SK-N-SH (cell line): ENCODE data around the gene UBAC2. TPM values are rescaled to one million over a fixed set of nuclear protein-coding genes. Genes with fewer than 3 reads are reported as not detected.

ENCODE experiments used
- CTCF ChIA-PET: fragments of 300-600, 350-600 bp; formaldehyde crosslinking; extraction: SDS; loops from one replicate; lab custom pipeline; 2021; lab: Yijun Ruan, JAX
- POLR2A ChIA-PET: fragments of 350-600 bp; sonication (Branson Sonifier 250); formaldehyde crosslinking; extraction: SDS; loops from one replicate; lab custom pipeline; 2020; ENCODE audit warnings: antibody characterized with exemption, inconsistent platforms; lab: Yijun Ruan, JAX
- DNase-seq: peaks from one replicate; pipeline ENCODE4 v3.0.0; 2012
- H2AFZ ChIP-seq: fragments of 200-600 bp; sonication (generic); 2 replicates; pipeline ENCODE4 v1.8.1; 2016; ENCODE audit warnings: antibody characterized with exemption, mild to moderate bottlenecking, low read depth
- H3F3A ChIP-seq: fragments of 200-600 bp; sonication (generic); replicated peaks from 2 replicates; pipeline ENCODE3; 2016; ENCODE audit warnings: antibody characterized with exemption, mild to moderate bottlenecking; ENCODE audit not compliant: insufficient read depth
- H3K27ac ChIP-seq, 2 experiments: fragments of 200-500 bp in 1 of 2; fragments of 200-600 bp in 1 of 2; sonication (Bioruptor generic) in 1 of 2; sonication (generic), shearing (Covaris generic) in 1 of 2; 2 replicates each; pipeline versions ENCODE4 v1.5.1 to v1.6.1; 2014 to 2016; ENCODE audit warnings: low read depth in 2 of 2, inconsistent platforms in 1 of 2, low read length in 1 of 2, mild to moderate bottlenecking in 1 of 2, mixed read lengths in 1 of 2
- H3K27me3 ChIP-seq: fragments of 200-600 bp; sonication (generic), shearing (Covaris generic); 2 replicates; pipeline ENCODE4 v1.6.1; 2016; ENCODE audit warnings: mixed run types; ENCODE audit not compliant: insufficient read depth
- H3K36me3 ChIP-seq, 2 experiments: fragments of 200-500 bp in 1 of 2; fragments of 200-600 bp in 1 of 2; sonication (Bioruptor generic) in 1 of 2; sonication (generic) in 1 of 2; replicated peaks in 1 of 2; 2 replicates each; pipeline versions ENCODE3 to v1.5.1; 2014 to 2016; ENCODE audit warnings: low read length in 1 of 2, mild to moderate bottlenecking in 1 of 2; ENCODE audit not compliant: insufficient read depth in 2 of 2, control insufficient read depth in 1 of 2
- H3K4me1 ChIP-seq, 2 experiments: fragments of 200-500 bp in 1 of 2; fragments of 200-600 bp in 1 of 2; sonication (Bioruptor generic) in 1 of 2; sonication (generic), shearing (Covaris generic) in 1 of 2; 2 replicates each; pipeline versions ENCODE4 v1.5.1 to v1.6.1; 2014 to 2016; ENCODE audit warnings: low read depth in 1 of 2, low read length in 1 of 2, mixed run types in 1 of 2; ENCODE audit not compliant: insufficient read depth in 2 of 2, control insufficient read depth in 1 of 2
- H3K4me2 ChIP-seq: fragments of 200-600 bp; sonication (generic), shearing (Covaris generic); 2 replicates; pipeline ENCODE4 v1.6.1; 2017; ENCODE audit warnings: mixed run types
- H3K4me3 ChIP-seq, 2 experiments: fragments of 200-500 bp in 1 of 2; fragments of 200-600 bp in 1 of 2; sonication (Bioruptor generic) in 1 of 2; sonication (generic), shearing (Covaris generic) in 1 of 2; 2 replicates each; pipeline versions ENCODE4 v1.5.1 to v1.8.1; 2014 to 2016; ENCODE audit warnings: low read depth in 2 of 2, inconsistent platforms in 1 of 2, low read length in 1 of 2, mild to moderate bottlenecking in 1 of 2, mixed read lengths in 1 of 2, moderate library complexity in 1 of 2
- H3K79me2 ChIP-seq: fragments of 200-600 bp; sonication (generic); 2 replicates; pipeline ENCODE4 v1.8.1; 2017; ENCODE audit warnings: mild to moderate bottlenecking; ENCODE audit not compliant: insufficient read depth
- H3K9ac ChIP-seq: fragments of 200-600 bp; sonication (generic); 2 replicates; pipeline ENCODE4 v1.6.1; 2017; ENCODE audit warnings: mixed run types
- H3K9me2 ChIP-seq: fragments of 200-600 bp; sonication (generic); 2 replicates; pipeline ENCODE4 v1.6.1; 2017; ENCODE audit warnings: mixed run types
- H3K9me3 ChIP-seq: fragments of 200-600 bp; sonication (generic); 2 replicates; pipeline ENCODE4 v1.6.1; 2017; ENCODE audit warnings: mixed run types, mild to moderate bottlenecking, moderate library complexity
- H4K20me1 ChIP-seq: fragments of 200-600 bp; sonication (generic); 2 replicates; pipeline ENCODE4 v1.6.1; 2017; ENCODE audit warnings: mild to moderate bottlenecking, mixed run types; ENCODE audit not compliant: insufficient read depth
- CHD2 ChIP-seq: fragments of 150-350 bp; IDR thresholded peaks from 2 replicates; pipeline ENCODE4 v1.6.1; 2018; ENCODE audit warnings: low read length; ENCODE audit not compliant: partially characterized antibody
- FOXM1 ChIP-seq: IDR thresholded peaks from 2 replicates; pipeline ENCODE4 v1.4.0; 2012; ENCODE audit warnings: low read depth, mild to moderate bottlenecking
- GATA2 ChIP-seq: sonication (generic); formaldehyde crosslinking; IDR thresholded peaks from 2 replicates; pipeline ENCODE4 v1.5.0; 2020; ENCODE audit warnings: mild to moderate bottlenecking, missing genetic modification reagents
- JUND ChIP-seq: IDR thresholded peaks from 2 replicates; pipeline ENCODE4 v1.4.0; 2012
- MXI1 ChIP-seq: IDR thresholded peaks from 2 replicates; pipeline ENCODE4 v1.6.1; 2012; ENCODE audit warnings: mild to moderate bottlenecking, low read depth, low read length, improper control_type of control experiment
- NFIC ChIP-seq: IDR thresholded peaks from 2 replicates; pipeline ENCODE4 v1.4.0; 2012; ENCODE audit warnings: borderline replicate concordance
- NRF1 ChIP-seq: IDR thresholded peaks from 2 replicates; pipeline ENCODE4 v1.6.1; 2012; ENCODE audit warnings: low read depth, mild to moderate bottlenecking, low read length
- RCOR1 ChIP-seq: fragments of 150-350 bp; IDR thresholded peaks from 2 replicates; pipeline ENCODE4 v1.6.1; 2017; ENCODE audit warnings: antibody characterized with exemption, low read length
- RXRA ChIP-seq: IDR thresholded peaks from 2 replicates; pipeline ENCODE4 v1.4.0; 2012; ENCODE audit warnings: low read depth, mild to moderate bottlenecking, borderline replicate concordance
- SIN3A ChIP-seq: IDR thresholded peaks from 2 replicates; pipeline ENCODE4 v1.6.1; 2012; ENCODE audit warnings: low read depth, mild to moderate bottlenecking, low read length, moderate library complexity, borderline replicate concordance
- SMC3 ChIP-seq: IDR thresholded peaks from 2 replicates; pipeline ENCODE4 v1.6.1; 2012; ENCODE audit warnings: low read depth, low read length, improper control_type of control experiment
- TEAD4 ChIP-seq: IDR thresholded peaks from 2 replicates; pipeline ENCODE4 v1.4.0; 2012; ENCODE audit warnings: mild to moderate bottlenecking, borderline replicate concordance; ENCODE audit not compliant: insufficient read depth
- WGBS: methylation state at CpG from one replicate; pipeline ENCODE4 v1.1.6; 2017; ENCODE audit warnings: low lambda C conversion rate; 5-methylcytosine and 5-hydroxymethylcytosine counted together
- polyA plus RNA-seq, 3 experiments: library from polyadenylated mRNA; depleted of rRNA; stranded (reverse); fragments of >200 nt; gene quantifications; 2 replicates each; pipeline ENCODE4 v1.2.3, GENCODE V29; 2012
- TF ChIP-seq, protein P1 (sequence below): IDR thresholded peaks from 2 replicates; pipeline ENCODE4 v1.4.0; 2012; ENCODE audit warnings: low read depth
- TF ChIP-seq, protein P2 (sequence below): IDR thresholded peaks from 2 replicates; pipeline ENCODE4 v1.4.0; 2012; ENCODE audit warnings: low read depth, borderline replicate concordance

Gene UBAC2
- polyA plus RNA-seq, 1 of the 3 experiments (the other 2 are of a cell fraction) = 79.0 TPM

DNA sequence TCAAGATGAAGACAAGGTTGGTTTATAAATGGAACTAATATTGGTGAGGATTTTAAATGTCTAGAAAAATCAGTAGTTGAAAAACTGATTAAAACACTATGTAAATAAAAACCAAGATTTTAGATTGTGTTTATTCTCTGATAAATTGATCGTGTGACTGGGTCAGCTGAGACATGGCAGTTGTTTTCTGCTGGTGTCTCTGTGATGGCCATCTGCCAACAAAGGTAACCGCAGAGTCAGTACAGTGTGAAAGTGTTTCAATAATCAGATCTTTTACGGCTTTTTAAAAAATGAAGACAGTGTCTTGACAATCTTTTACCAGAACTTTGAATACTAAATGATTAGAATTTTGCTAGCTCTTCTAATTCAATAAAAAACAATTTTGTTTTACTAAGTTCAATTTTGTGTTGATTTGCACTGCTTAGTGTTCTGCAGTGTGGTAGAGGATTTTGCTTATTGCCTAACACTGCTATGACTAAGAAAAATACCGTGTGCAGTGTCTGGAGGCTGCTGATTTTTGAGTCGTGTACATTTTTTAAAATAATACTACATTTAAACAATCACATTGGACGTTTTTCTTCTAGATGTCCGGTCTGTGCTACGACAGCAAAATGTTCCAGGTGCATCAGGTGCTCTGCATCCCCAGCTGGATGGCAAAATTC is 139.2 kb downstream of the UBAC2 start:
- Histone ChIP-seq H3K4me1 (peaks cover 0 to 2% of the 10 kb centered on the region in 2 experiments; a peak in 1 of 4 replicates), H3K36me3 (peaks cover 14 to 41% of the 10 kb centered on the region in 2 experiments)
- CTCF ChIA-PET = interaction anchor here (1.1 kb wide), 1 partner anchor 70 kb away, joined by 3 read pairs; no protein-coding TSS in a partner anchor

DNA sequence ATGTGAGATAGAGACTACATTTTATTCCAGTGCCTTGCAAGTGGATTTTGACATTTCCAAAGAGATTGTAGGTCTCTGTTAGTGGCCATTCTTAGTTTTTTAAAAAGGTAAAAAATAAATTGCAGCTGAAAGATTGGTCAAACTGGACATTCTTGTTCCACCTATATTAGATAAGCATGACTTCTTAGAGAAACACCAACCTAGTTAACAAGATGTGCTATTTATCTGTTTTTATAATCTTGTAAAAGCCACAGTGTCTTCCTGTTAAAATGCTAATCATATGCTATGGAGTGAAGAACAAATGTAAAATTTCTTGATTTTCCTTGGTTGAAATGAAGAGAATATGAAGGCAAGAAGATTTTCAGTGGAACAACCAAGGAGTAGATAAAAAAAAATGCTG is 140.0 kb downstream of the UBAC2 start:
- H3K9ac ChIP-seq = no peak overlapping the region
- no peaks in the 10 kb centered on the region for H3K9me2 ChIP-seq
- H3K4me2 ChIP-seq = no peak overlapping the region
- no peaks in the 10 kb centered on the region for H3K9me3 ChIP-seq
- H3K4me1 ChIP-seq = peaks cover 0 to 2% of the 10 kb centered on the region in 2 experiments; a peak in 1 of 4 replicates
- ChIA-PET CTCF (no interaction called here), POLR2A (no interaction called here)
- no peaks in the 10 kb centered on the region for H3K79me2 ChIP-seq
- no peaks in the 10 kb centered on the region for H4K20me1 ChIP-seq
- no peaks in the 10 kb centered on the region for H3F3A ChIP-seq
- H3K27ac ChIP-seq = no peak overlapping the region
- DNase-seq = no peak
- no peak overlapping the region for H3K4me3 ChIP-seq
- H2AFZ ChIP-seq = no peak overlapping the region
- H3K27me3 ChIP-seq = no peaks in the 10 kb centered on the region
- H3K36me3 ChIP-seq = peaks cover 14 to 41% of the 10 kb centered on the region in 2 experiments
- no peak for TF ChIP-seq NRF1
- TF ChIP-seq GATA2 (CRISPR knock-in tag) = no peak
- TF ChIP-seq, protein P1, sequence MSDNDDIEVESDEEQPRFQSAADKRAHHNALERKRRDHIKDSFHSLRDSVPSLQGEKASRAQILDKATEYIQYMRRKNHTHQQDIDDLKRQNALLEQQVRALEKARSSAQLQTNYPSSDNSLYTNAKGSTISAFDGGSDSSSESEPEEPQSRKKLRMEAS = no peak
- TF ChIP-seq CHD2 = no peak
- TF ChIP-seq, protein P2, sequence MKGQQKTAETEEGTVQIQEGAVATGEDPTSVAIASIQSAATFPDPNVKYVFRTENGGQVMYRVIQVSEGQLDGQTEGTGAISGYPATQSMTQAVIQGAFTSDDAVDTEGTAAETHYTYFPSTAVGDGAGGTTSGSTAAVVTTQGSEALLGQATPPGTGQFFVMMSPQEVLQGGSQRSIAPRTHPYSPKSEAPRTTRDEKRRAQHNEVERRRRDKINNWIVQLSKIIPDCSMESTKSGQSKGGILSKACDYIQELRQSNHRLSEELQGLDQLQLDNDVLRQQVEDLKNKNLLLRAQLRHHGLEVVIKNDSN = no peak

More for the DNA sequence above, 139.2 kb downstream of the UBAC2 start:
- Histone ChIP-seq H3K79me2 (no peaks in the 10 kb centered on the region), H3K9ac (no peak overlapping the region), H3K4me3 (no peak overlapping the region), H2AFZ (no peak overlapping the region), H3K27ac (no peak overlapping the region), H3K4me2 (no peak overlapping the region), H3F3A (no peaks in the 10 kb centered on the region), H3K27me3 (no peaks in the 10 kb centered on the region), H4K20me1 (no peaks in the 10 kb centered on the region), H3K9me3 (no peaks in the 10 kb centered on the region), H3K9me2 (no peaks in the 10 kb centered on the region)
- DNase-seq = no peak
- 91% methylated on average over 8 of the region's 8 CpGs for WGBS
- no peak for TF ChIP-seq SIN3A
- TF ChIP-seq NFIC = no peak
- TF ChIP-seq JUND = no peak
- no peak for TF ChIP-seq SMC3
- no peak for TF ChIP-seq FOXM1
- no peak for TF ChIP-seq RCOR1
- TF ChIP-seq RXRA = no peak
- no peak for TF ChIP-seq MXI1
- TF ChIP-seq TEAD4 = no peak
- TF ChIP-seq, protein P2 = no peak
- POLR2A ChIA-PET = no interaction called here
